Astrocyte (in vitro differentiated cells and primary cell): ENCODE results near the gene STX12. TPM values are rescaled to one million over a fixed set of nuclear protein-coding genes. Genes with fewer than 3 reads are reported as not detected.
"Not testable (repeated sequence)": the region's sequence is repeated elsewhere in the genome, so short reads cannot be mapped to it uniquely, and the experiment has no call there.

ENCODE experiments used
- DNase-seq: peaks from one replicate; pipeline ENCODE4 v3.0.0-alpha.2; 2010; ENCODE audit warnings: low read depth
- FAIRE-seq: peaks from 2 replicates; lab custom pipeline; 2011; peaks lifted over from hg19 to GRCh38; lab: Jason Lieb, UNC
- H2AFZ ChIP-seq: 2 replicates; pipeline ENCODE4 v1.6.0; 2012; ENCODE audit warnings: low read depth, low read length, inconsistent platforms
- H3K27ac ChIP-seq: 2 replicates; pipeline ENCODE4 v1.5.1; 2011; ENCODE audit warnings: low read depth, low read length, inconsistent platforms
- H3K27me3 ChIP-seq: 2 replicates; pipeline ENCODE4 v1.6.0; 2011; ENCODE audit warnings: low read length, inconsistent platforms; ENCODE audit not compliant: insufficient read depth
- H3K36me3 ChIP-seq: 2 replicates; pipeline ENCODE4 v1.5.1; 2011; ENCODE audit warnings: low read length, inconsistent platforms; ENCODE audit not compliant: insufficient read depth
- H3K4me1 ChIP-seq: 2 replicates; pipeline ENCODE4 v1.5.1; 2011; ENCODE audit warnings: low read length, inconsistent platforms; ENCODE audit not compliant: insufficient read depth
- H3K4me2 ChIP-seq: 2 replicates; pipeline ENCODE4 v1.6.0; 2012; ENCODE audit warnings: low read length, inconsistent platforms
- H3K4me3 ChIP-seq: 2 replicates; pipeline ENCODE4 v1.5.1; 2011; ENCODE audit warnings: low read depth, mild to moderate bottlenecking, low read length, inconsistent platforms; ENCODE audit not compliant: insufficient read depth
- H3K79me2 ChIP-seq: 2 replicates; pipeline ENCODE4 v1.6.0; 2012; ENCODE audit warnings: mild to moderate bottlenecking, low read length, inconsistent platforms; ENCODE audit not compliant: insufficient read depth
- H3K9ac ChIP-seq: 2 replicates; pipeline ENCODE4 v1.6.0; 2012; ENCODE audit warnings: mild to moderate bottlenecking, low read length, inconsistent platforms
- H3K9me3 ChIP-seq: 2 replicates; pipeline ENCODE4 v1.5.1; 2012; ENCODE audit warnings: low read depth, mild to moderate bottlenecking, low read length, inconsistent platforms; ENCODE audit not compliant: insufficient read depth
- H4K20me1 ChIP-seq: 2 replicates; pipeline ENCODE4 v1.6.0; 2012; ENCODE audit warnings: low read length, inconsistent platforms; ENCODE audit not compliant: insufficient read depth
- H3K27ac Mint-ChIP-seq: one replicate; pipeline ENCODE4 v1.8.0; 2021; ENCODE audit warnings: mild to moderate bottlenecking, mixed read lengths; ENCODE audit not compliant: unreplicated experiment
- H3K27me3 Mint-ChIP-seq: one replicate; pipeline ENCODE4 v1.8.0; 2021; ENCODE audit warnings: low read depth, mixed read lengths; ENCODE audit not compliant: unreplicated experiment
- H3K36me3 Mint-ChIP-seq: one replicate; pipeline ENCODE4 v1.8.0; 2021; ENCODE audit warnings: low read depth, mixed read lengths; ENCODE audit not compliant: unreplicated experiment
- H3K4me1 Mint-ChIP-seq: one replicate; pipeline ENCODE4 v1.8.0; 2021; ENCODE audit warnings: low read depth, mixed read lengths; ENCODE audit not compliant: unreplicated experiment
- H3K4me3 Mint-ChIP-seq: one replicate; pipeline ENCODE4 v1.8.0; 2021; ENCODE audit warnings: mild to moderate bottlenecking, moderate library complexity, mixed read lengths; ENCODE audit not compliant: unreplicated experiment
- H3K9me3 Mint-ChIP-seq: one replicate; pipeline ENCODE4 v1.8.0; 2021; ENCODE audit warnings: mild to moderate bottlenecking, mixed read lengths; ENCODE audit not compliant: unreplicated experiment
- CTCF ChIP-seq: IDR thresholded peaks from 2 replicates; pipeline ENCODE4 v1.5.1; 2011; ENCODE audit warnings: low read depth, mild to moderate bottlenecking, inconsistent platforms, low read length, moderate library complexity; ENCODE audit not compliant: insufficient read depth
- EZH2 ChIP-seq: IDR thresholded peaks from 2 replicates; pipeline ENCODE4 v1.6.1; 2012; ENCODE audit warnings: mild to moderate bottlenecking, low read length, inconsistent platforms; ENCODE audit not compliant: insufficient read depth
- total RNA-seq: library from RNA; stranded (reverse); gene quantifications from 2 replicates; pipeline ENCODE4 v1.2.1, GENCODE V29; 2021

The STX12 gene
- total RNA-seq, 1 donor from 2014 or later: 62.1 TPM

- DNase-seq (no peak), FAIRE-seq (no peak)
- Histone ChIP-seq H3K79me2 (no peaks in the 10 kb centered on the region), H3K36me3 (peaks cover 30% of the 10 kb centered on the region), H3K9me3 (no peaks in the 10 kb centered on the region), H3K27me3 (no peaks in the 10 kb centered on the region), H4K20me1 (no peaks in the 10 kb centered on the region), H2AFZ (no peak overlapping the region), H3K4me3 (no peak overlapping the region), H3K4me1 (no peaks in the 10 kb centered on the region), H3K9ac (no peak overlapping the region), H3K27ac (no peak overlapping the region), H3K4me2 (no peak overlapping the region)
- Mint-ChIP-seq H3K4me1 (peaks cover 2% of the 10 kb centered on the region), H3K27ac (no peak overlapping the region), H3K9me3 (no peaks in the 10 kb centered on the region), H3K27me3 (no peaks in the 10 kb centered on the region), H3K4me3 (no peak overlapping the region), H3K36me3 (peaks cover 4% of the 10 kb centered on the region)
- TF ChIP-seq CTCF (no peak), EZH2 (no peak)
Observed at GRCh38 chr1:27824411-27824810, 51.4 kb downstream of the STX12 start.

- H3K4me1 ChIP-seq: peaks cover 19% of the 10 kb centered on the region
- not testable (repeated sequence) for H3K4me2 ChIP-seq, FAIRE-seq, H3K36me3 Mint-ChIP-seq, H3K9me3 ChIP-seq, H3K27me3 ChIP-seq, H3K27me3 Mint-ChIP-seq, DNase-seq, H3K27ac ChIP-seq, H3K4me3 ChIP-seq, H2AFZ ChIP-seq, H3K9me3 Mint-ChIP-seq
- peak overlapping the region; percentile 96 for H3K4me3 Mint-ChIP-seq
- H3K9ac ChIP-seq: peak overlapping the region; percentile 97
- peaks cover 20% of the 10 kb centered on the region for H4K20me1 ChIP-seq
- peaks cover 17% of the 10 kb centered on the region for H3K4me1 Mint-ChIP-seq
- peak overlapping the region; percentile 34 for H3K27ac Mint-ChIP-seq
- peaks cover 15% of the 10 kb centered on the region for H3K36me3 ChIP-seq
- H3K79me2 ChIP-seq: peaks cover 38% of the 10 kb centered on the region
Observed at GRCh38 chr1:27829339-27829960, 56.4 kb downstream of the STX12 start.

GRCh38 chr1:27830621-27831440 lies 57.8 kb downstream of the STX12 start, which contains the start of gene PPP1R8:
PPP1R8 (plus strand) TSS chr1:27830782; CDS start chr1:27830836, 54 bp downstream.
- no peak for TF ChIP-seq CTCF
- Histone ChIP-seq H3K4me2 (peak within 1 kb of the TSS; percentile 94), H2AFZ (peak within 1 kb of the TSS; percentile 73), H3K27ac (peak within 1 kb of the TSS; percentile 92), H3K9me3 (no peaks in the 10 kb centered on the region), H3K4me1 (peaks cover 19% of the 10 kb centered on the region), H4K20me1 (peaks cover 26% of the 10 kb centered on the region), H3K36me3 (peaks cover 18% of the 10 kb centered on the region), H3K27me3 (no peaks in the 10 kb centered on the region), H3K4me3 (peak within 1 kb of the TSS; percentile 98), H3K9ac (peak within 1 kb of the TSS; percentile 97), H3K79me2 (peaks cover 52% of the 10 kb centered on the region)
- no peak for FAIRE-seq
- H3K4me1 Mint-ChIP-seq: peaks cover 17% of the 10 kb centered on the region
- peak within 1 kb of the TSS; percentile 91 for H3K27ac Mint-ChIP-seq
- H3K9me3 Mint-ChIP-seq: no peaks in the 10 kb centered on the region
- peak within 1 kb of the TSS; percentile 96 for H3K4me3 Mint-ChIP-seq
- H3K36me3 Mint-ChIP-seq: no peaks in the 10 kb centered on the region
- H3K27me3 Mint-ChIP-seq: no peaks in the 10 kb centered on the region
- DNase-seq: peak; percentile 90
